Right forelimb (tissue), 1 donor: Measurements from ENCODE around the gene APH1B.
"Not testable (repeated sequence)": the region's sequence is repeated elsewhere in the genome, so short reads cannot be mapped to it uniquely, and the experiment has no call there.

Source experiments
- DNase-seq: peaks from one replicate; pipeline ENCODE4 v3.0.0-alpha.2; 2018

Gene APH1B

GRCh38 chr15:63335543-63336240 is 58.3 kb downstream of the APH1B start:
- no peak for DNase-seq

- DNase-seq: no peak
Observed at GRCh38 chr15:63337046-63337445, 59.6 kb downstream of the APH1B start.

GRCh38 chr15:63338170-63338569 is 60.8 kb downstream of the APH1B start:
- DNase-seq: no peak

GRCh38 chr15:63339006-63339766 is 61.8 kb downstream of the APH1B start:
- no peak for DNase-seq

- no peak for DNase-seq
Observed at GRCh38 chr15:63339836-63340235, 62.4 kb downstream of the APH1B start.

GRCh38 chr15:63340353-63340752 is 62.9 kb downstream of the APH1B start:
- DNase-seq: no peak

- no peak for DNase-seq
Observed at GRCh38 chr15:63340878-63341277, 63.5 kb downstream of the APH1B start.

GRCh38 chr15:63341898-63342297 is 64.5 kb downstream of the APH1B start:
- DNase-seq: no peak

GRCh38 chr15:63342996-63343562 is 65.7 kb downstream of the APH1B start:
- DNase-seq: not testable (repeated sequence)

GRCh38 chr15:63344731-63345390 is 67.5 kb downstream of the APH1B start:
- no peak for DNase-seq

- DNase-seq: no peak
Observed at GRCh38 chr15:63345391-63345752, 68.0 kb downstream of the APH1B start.

- no peak for DNase-seq
Observed at GRCh38 chr15:63347074-63347857, 69.9 kb downstream of the APH1B start.

GRCh38 chr15:63348392-63348791 is 71.0 kb downstream of the APH1B start:
- peak; percentile 55 for DNase-seq

GRCh38 chr15:63349156-63349555 is 71.8 kb downstream of the APH1B start:
- no peak for DNase-seq

GRCh38 chr15:63349621-63350020 is 72.2 kb downstream of the APH1B start:
- DNase-seq: no peak

GRCh38 chr15:63350178-63350621 is 72.8 kb downstream of the APH1B start:
- DNase-seq: peak; percentile 58

GRCh38 chr15:63351170-63351569 is 73.8 kb downstream of the APH1B start:
- DNase-seq: no peak

GRCh38 chr15:63352808-63353207 is 75.4 kb downstream of the APH1B start:
- no peak for DNase-seq

GRCh38 chr15:63353261-63353660 is 75.9 kb downstream of the APH1B start:
- DNase-seq: no peak

GRCh38 chr15:63353887-63354286 is 76.5 kb downstream of the APH1B start:
- DNase-seq: no peak

- no peak for DNase-seq
Observed at GRCh38 chr15:63354821-63355650, 77.6 kb downstream of the APH1B start.

- no peak for DNase-seq
Observed at GRCh38 chr15:63357061-63357460, 79.7 kb downstream of the APH1B start.
